Activated CD8-positive, alpha-beta T cell treated with anti-CD3 and anti-CD28 coated beads for 36 hours (primary cell): ENCODE measurements around the gene MKNK1. TPM values are rescaled to one million over a fixed set of nuclear protein-coding genes. Genes with fewer than 3 reads are reported as not detected.

Source experiments
- ATAC-seq: fragments of 200-7000 bp; cut with Tn5 transposase; one replicate; pipeline ENCODE4 v1.10.0; 2021; ENCODE audit warnings: mild to moderate bottlenecking, moderate library complexity
- CTCF ChIA-PET: fragments of 350-600 bp; sonication (Branson Sonifier 250); formaldehyde crosslinking; loops from one replicate; lab custom pipeline; 2021; ENCODE audit warnings: antibody characterized with exemption; lab: Charles Lee
- POLR2A ChIA-PET: fragments of 350-600 bp; sonication (Branson Sonifier 250); formaldehyde crosslinking; loops from one replicate; lab custom pipeline; 2021; ENCODE audit warnings: antibody characterized with exemption; lab: Charles Lee
- DNase-seq: peaks from one replicate; pipeline ENCODE4 v3.0.0-alpha.2; 2020
- H3K27ac Mint-ChIP-seq: one replicate; pipeline ENCODE4 v1.8.0; 2021; ENCODE audit warnings: mild to moderate bottlenecking, mixed read lengths
- H3K27me3 Mint-ChIP-seq: one replicate; pipeline ENCODE4 v1.8.0; 2021; ENCODE audit warnings: mixed read lengths
- H3K36me3 Mint-ChIP-seq: one replicate; pipeline ENCODE4 v1.8.0; 2021; ENCODE audit warnings: low read depth, mixed read lengths
- H3K4me1 Mint-ChIP-seq: one replicate; pipeline ENCODE4 v1.8.0; 2021; ENCODE audit warnings: low read depth, mixed read lengths
- H3K4me3 Mint-ChIP-seq: one replicate; pipeline ENCODE4 v1.8.0; 2021; ENCODE audit warnings: mild to moderate bottlenecking, moderate library complexity, mixed read lengths
- H3K9me3 Mint-ChIP-seq: one replicate; pipeline ENCODE4 v1.8.0; 2021; ENCODE audit warnings: mixed read lengths
- CTCF ChIP-seq: fragments of 200-600 bp; IDR thresholded peaks from one replicate; pipeline ENCODE4 v1.8.0; 2022; ENCODE audit warnings: antibody characterized with exemption, mild to moderate bottlenecking
- intact Hi-C: fragments of 100-400 bp; cut with micrococcal nuclease; formaldehyde crosslinking; loops from one replicate; pipeline ENCODE4 v1.10.0; 2022
- total RNA-seq, 2 experiments: library from RNA; stranded (reverse); gene quantifications; one replicate each; pipeline ENCODE4 v1.2.3, GENCODE V29; 2021

Gene MKNK1
- total RNA-seq, 2 experiments from 2014 or later, result 31.1 to 35.5 TPM

- no peaks in the 10 kb centered on the region for H3K9me3 Mint-ChIP-seq
- no peaks in the 10 kb centered on the region for H3K36me3 Mint-ChIP-seq
- DNase-seq (peak; percentile 61), ATAC-seq (peak; percentile 97)
- H3K4me1 Mint-ChIP-seq, result peaks cover 13% of the 10 kb centered on the region
- no peak overlapping the region for H3K4me3 Mint-ChIP-seq
- intact Hi-C loops, result no loop called here
- peak overlapping the region; percentile 75 for H3K27ac Mint-ChIP-seq
- CTCF ChIA-PET, result interaction anchor here (0.8 to 2.2 kb wide), 9 partner anchors 10 to 203 kb away, joined by 3 to 14 read pairs (median 4); a partner anchor contains a TSS
- H3K27me3 Mint-ChIP-seq, result peaks cover 23% of the 10 kb centered on the region
- POLR2A ChIA-PET, result interaction anchor here (0.8 to 1.2 kb wide), 3 partner anchors 29 to 77 kb away, joined by 3 to 6 read pairs (median 3); no protein-coding TSS in a partner anchor
- TF ChIP-seq CTCF, result no peak
Measured at GRCh38 chr1:46522184-46522968, 81.7 kb downstream of the MKNK1 start.

- no peaks in the 10 kb centered on the region for H3K9me3 Mint-ChIP-seq
- ATAC-seq (no peak), DNase-seq (no peak)
- peaks cover 26% of the 10 kb centered on the region for H3K27me3 Mint-ChIP-seq
- intact Hi-C loops, result no loop called here
- no peak overlapping the region for H3K27ac Mint-ChIP-seq
- ChIA-PET POLR2A (interaction anchor here (0.8 to 1.1 kb wide), 2 partner anchors 13 to 28 kb away, joined by 3 to 6 read pairs; no protein-coding TSS in a partner anchor), CTCF (interaction anchor here (1.1 to 2.2 kb wide), 5 partner anchors 9 to 74 kb away, joined by 3 to 14 read pairs (median 4); a partner anchor contains a TSS)
- H3K4me1 Mint-ChIP-seq, result peaks cover 13% of the 10 kb centered on the region
- no peak for TF ChIP-seq CTCF
- no peak overlapping the region for H3K4me3 Mint-ChIP-seq
- no peaks in the 10 kb centered on the region for H3K36me3 Mint-ChIP-seq
Measured at GRCh38 chr1:46521414-46521813, 82.7 kb downstream of the MKNK1 start.

GRCh38 chr1:46520063-46520911 lies 83.8 kb downstream of the MKNK1 start:
- peaks cover 13% of the 10 kb centered on the region for H3K4me1 Mint-ChIP-seq
- no peak overlapping the region for H3K27ac Mint-ChIP-seq
- no peak overlapping the region for H3K4me3 Mint-ChIP-seq
- H3K9me3 Mint-ChIP-seq, result no peaks in the 10 kb centered on the region
- no peak for TF ChIP-seq CTCF
- intact Hi-C loops, result no loop called here
- no peak for ATAC-seq
- no peaks in the 10 kb centered on the region for H3K36me3 Mint-ChIP-seq
- ChIA-PET CTCF (interaction anchor here (2.1 to 2.2 kb wide), 2 partner anchors 9 to 43 kb away, joined by 11 to 14 read pairs; no protein-coding TSS in a partner anchor), POLR2A (no interaction called here)
- DNase-seq, result no peak
- H3K27me3 Mint-ChIP-seq, result peaks cover 23% of the 10 kb centered on the region

GRCh38 chr1:46519209-46519608 lies 84.9 kb downstream of the MKNK1 start:
- intact Hi-C loops, result no loop called here
- no peak overlapping the region for H3K27ac Mint-ChIP-seq
- peaks cover 13% of the 10 kb centered on the region for H3K4me1 Mint-ChIP-seq
- TF ChIP-seq CTCF, result no peak
- ChIA-PET POLR2A (no interaction called here), CTCF (interaction anchor here (0.7 to 2.2 kb wide), 4 partner anchors 10 to 77 kb away, joined by 3 to 14 read pairs (median 7); no protein-coding TSS in a partner anchor)
- ATAC-seq (no peak), DNase-seq (no peak)
- H3K4me3 Mint-ChIP-seq, result no peak overlapping the region
- no peaks in the 10 kb centered on the region for H3K9me3 Mint-ChIP-seq
- H3K36me3 Mint-ChIP-seq, result no peaks in the 10 kb centered on the region
- peaks cover 20% of the 10 kb centered on the region for H3K27me3 Mint-ChIP-seq
